Adrenal gland (tissue), 12 donors: Measurements from ENCODE around the gene FAM170B. TPM values are rescaled to one million over a fixed set of nuclear protein-coding genes. Genes with fewer than 3 reads are reported as not detected.

Experiments used
- DNase-seq, 7 donors: peaks; one replicate each; pipeline ENCODE4 v3.0.0-alpha.2; 2019 to 2020
- H3K27ac ChIP-seq, 5 donors: fragments of 200-600 bp; sonication (generic) in 4 of 5; 1 replicate in 3 of 5; 2 replicates in 2 of 5; pipeline versions ENCODE4 v1.5.1 to v1.8.0; 2016 to 2020; ENCODE audit warnings: mild to moderate bottlenecking in 1 of 5
- H3K27me3 ChIP-seq: fragments of 200-600 bp; 2 replicates; pipeline ENCODE4 v1.8.0; 2021
- H3K36me3 ChIP-seq, 2 donors: fragments of 200-600 bp; replicated peaks in 1 of 2; 1 replicate in 1 of 2; 2 replicates in 1 of 2; pipeline versions ENCODE4 v1.5.1 to v1.8.0; 2018 to 2022
- H3K4me1 ChIP-seq, 2 donors: fragments of 200-600 bp; replicated peaks in 1 of 2; 1 replicate in 1 of 2; 2 replicates in 1 of 2; pipeline versions ENCODE4 v1.5.1 to v1.8.0; 2018 to 2021
- H3K4me3 ChIP-seq, 4 donors: fragments of 200-600 bp; sonication (generic) in 3 of 4; one replicate each; pipeline ENCODE4 v1.5.1; 2016 to 2018
- H3K9me3 ChIP-seq, 3 donors: fragments of 200-600 bp; sonication (generic) in 1 of 3; replicated peaks in 1 of 3; 1 replicate in 2 of 3; 2 replicates in 1 of 3; pipeline versions ENCODE4 v1.5.1 to v1.8.0; 2016 to 2021
- POLR2A ChIP-seq, 2 donors: fragments of 450-650 bp; IDR thresholded peaks; one replicate each; pipeline ENCODE4 v1.6.1; 2017; ENCODE audit warnings: antibody characterized with exemption in 2 of 2, mild to moderate bottlenecking in 2 of 2, moderate library complexity in 1 of 2
- WGBS, 4 donors: extraction: QIAGEN DNeasy Blood & Tissue Kit in 2 of 4; methylation state at CpG; one replicate each; pipeline versions ENCODE4 v1.1.5 to v1.1.7; 2013 to 2017; 5-methylcytosine and 5-hydroxymethylcytosine counted together
- intact Hi-C, 2 donors: fragments of 100-400 bp; cut with DNase I; formaldehyde crosslinking; loops; one replicate each; pipeline versions ENCODE4 v1.14.1 to v1.15.0; 2022 to 2023
- polyA plus RNA-seq, 3 donors: library from polyadenylated mRNA; stranded (reverse); fragments of 200-250 nt in 2 of 3; fragments of 350-450 nt in 1 of 3; fragmentation: Illumina TruSeq in 1 of 3; extraction: RNeasy Lipid Tissue Mini Kit (QIAGEN cat#74804) in 1 of 3; gene quantifications; one replicate each; pipeline ENCODE4 v1.2.3, GENCODE V29; 2013 to 2014
- total RNA-seq, 9 donors: library from RNA; depleted of rRNA in 4 of 9; stranded (reverse); fragments of >200 nt in 4 of 9; fragments of 120-200 nt in 1 of 9; fragmentation: NEBNext Ultra II Directional in 1 of 9; extraction: Animal tissue kit (Norgen Biotek cat#: 25700) in 1 of 9; gene quantifications; one replicate each; pipeline versions ENCODE4 v1.1.0 to v1.2.4, GENCODE V29; 2013 to 2023
- TF ChIP-seq, protein P1 (sequence below), 6 experiments: fragments of 450-650 bp in 4 of 6; fragments of 200-600 bp in 2 of 6; sonication (generic) in 1 of 6; IDR thresholded peaks; 1 replicate in 5 of 6; 2 replicates in 1 of 6; pipeline versions ENCODE4 v1.5.1 to v1.8.0; 2016 to 2021; ENCODE audit warnings: antibody characterized with exemption in 6 of 6, mild to moderate bottlenecking in 2 of 6, moderate library complexity in 1 of 6
- donor health status: healthy with polysubstance abuse.
- donor health status: Bipolar disorder and iron deficiency.
- donor health status: DM: yes; HTN: yes; CAD: no.
- donor health status: DM: no; HTN: no; CAD: no.
- donor health status: DM: no; HTN: no; CAD: no.
- donor health status: DM: yes; HTN: yes; CAD: no.

FAM170B gene
- total and polyA plus RNA-seq, 12 donors: not detected

DNA sequence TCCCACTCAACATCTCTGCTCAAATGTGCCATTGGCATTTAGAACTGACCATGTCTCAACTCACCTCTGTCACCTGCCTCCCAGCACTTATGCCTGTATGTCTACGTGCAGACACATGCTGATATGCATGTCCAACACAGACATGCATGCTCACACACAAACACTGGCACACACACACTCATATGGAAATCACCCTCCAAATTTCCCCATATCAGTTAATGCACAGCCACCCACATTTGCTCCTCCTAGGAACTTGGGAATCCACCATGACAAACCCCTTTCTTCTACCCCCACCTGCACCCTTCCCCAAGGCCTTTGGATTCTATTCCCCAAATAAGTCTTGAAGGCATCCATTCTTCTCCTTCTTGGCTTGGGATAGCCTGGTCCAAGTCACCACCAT is 4.4 kb downstream of the FAM170B start:
- Histone ChIP-seq H3K36me3 (no peaks in the 10 kb centered on the region), H3K27me3 (no peaks in the 10 kb centered on the region), H3K4me3 (no peak overlapping the region), H3K4me1 (no peaks in the 10 kb centered on the region), H3K9me3 (no peaks in the 10 kb centered on the region), H3K27ac (no peak overlapping the region)
- no peak for TF ChIP-seq POLR2A (IDR thresholded peaks at IDR 0.05)
- TF ChIP-seq, protein P1, sequence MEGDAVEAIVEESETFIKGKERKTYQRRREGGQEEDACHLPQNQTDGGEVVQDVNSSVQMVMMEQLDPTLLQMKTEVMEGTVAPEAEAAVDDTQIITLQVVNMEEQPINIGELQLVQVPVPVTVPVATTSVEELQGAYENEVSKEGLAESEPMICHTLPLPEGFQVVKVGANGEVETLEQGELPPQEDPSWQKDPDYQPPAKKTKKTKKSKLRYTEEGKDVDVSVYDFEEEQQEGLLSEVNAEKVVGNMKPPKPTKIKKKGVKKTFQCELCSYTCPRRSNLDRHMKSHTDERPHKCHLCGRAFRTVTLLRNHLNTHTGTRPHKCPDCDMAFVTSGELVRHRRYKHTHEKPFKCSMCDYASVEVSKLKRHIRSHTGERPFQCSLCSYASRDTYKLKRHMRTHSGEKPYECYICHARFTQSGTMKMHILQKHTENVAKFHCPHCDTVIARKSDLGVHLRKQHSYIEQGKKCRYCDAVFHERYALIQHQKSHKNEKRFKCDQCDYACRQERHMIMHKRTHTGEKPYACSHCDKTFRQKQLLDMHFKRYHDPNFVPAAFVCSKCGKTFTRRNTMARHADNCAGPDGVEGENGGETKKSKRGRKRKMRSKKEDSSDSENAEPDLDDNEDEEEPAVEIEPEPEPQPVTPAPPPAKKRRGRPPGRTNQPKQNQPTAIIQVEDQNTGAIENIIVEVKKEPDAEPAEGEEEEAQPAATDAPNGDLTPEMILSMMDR (IDR thresholded peaks at IDR 0.05): no peak
- no peak for DNase-seq
- 91 to 97% (median 95%) methylated on average over 1 of the region's 1 CpG for WGBS, 4 donors
- intact Hi-C loops: no loop called here

GRCh38 chr10:49128854-49129253 is 5.0 kb downstream of the FAM170B start:
- Histone ChIP-seq H3K36me3 (no peaks in the 10 kb centered on the region), H3K9me3 (no peaks in the 10 kb centered on the region), H3K4me3 (no peak overlapping the region), H3K27me3 (no peaks in the 10 kb centered on the region), H3K4me1 (no peaks in the 10 kb centered on the region), H3K27ac (no peak overlapping the region)
- 79 to 86% (median 83%) methylated on average over 4 of the region's 4 CpGs for WGBS, 4 donors
- DNase-seq: no peak
- TF ChIP-seq POLR2A (IDR thresholded peaks at IDR 0.05): no peak
- TF ChIP-seq, protein P1 (IDR thresholded peaks at IDR 0.05): no peak
- intact Hi-C loops: no loop called here

GRCh38 chr10:49123981-49124950 is 9.6 kb downstream of the FAM170B start:
- H3K27ac ChIP-seq: no peak overlapping the region
- H3K4me3 ChIP-seq: no peak overlapping the region
- 74 to 86% (median 83%) methylated on average over 7 of the region's 7 CpGs for WGBS, 4 donors
- no peak for DNase-seq
- intact Hi-C loops: no loop called here
- no peaks in the 10 kb centered on the region for H3K27me3 ChIP-seq
- no peaks in the 10 kb centered on the region for H3K36me3 ChIP-seq
- H3K4me1 ChIP-seq: no peaks in the 10 kb centered on the region
- no peak for TF ChIP-seq POLR2A (IDR thresholded peaks at IDR 0.05)
- TF ChIP-seq, protein P1 (IDR thresholded peaks at IDR 0.05): no peak
- H3K9me3 ChIP-seq: no peaks in the 10 kb centered on the region

DNA sequence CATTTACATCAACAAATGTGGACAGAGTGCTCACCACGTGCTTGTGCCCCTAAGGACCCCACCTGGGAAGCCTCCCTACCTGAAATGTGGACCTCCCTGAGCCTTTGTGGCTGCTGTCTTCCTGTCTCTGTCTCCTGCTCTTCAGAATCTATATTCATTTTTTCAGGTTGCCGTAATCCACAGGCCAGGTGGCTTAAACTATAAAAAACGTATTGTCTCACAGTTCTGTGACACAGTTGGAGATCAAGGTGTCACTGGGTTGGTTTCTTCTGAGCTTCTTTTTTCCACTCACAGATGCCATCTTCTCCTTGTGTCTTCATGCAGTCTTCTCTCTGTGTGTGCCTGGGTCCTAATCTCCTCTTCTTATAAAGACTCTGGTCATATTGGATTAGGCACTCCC is 12.9 kb downstream of the FAM170B start:
- TF ChIP-seq, protein P1 (IDR thresholded peaks at IDR 0.05): no peak
- no peak for TF ChIP-seq POLR2A (IDR thresholded peaks at IDR 0.05)
- no peak overlapping the region for H3K27ac ChIP-seq
- H3K4me1 ChIP-seq: no peaks in the 10 kb centered on the region
- DNase-seq: no peak
- H3K4me3 ChIP-seq: no peak overlapping the region
- intact Hi-C loops: no loop called here
- H3K27me3 ChIP-seq: no peaks in the 10 kb centered on the region
- no peaks in the 10 kb centered on the region for H3K36me3 ChIP-seq
- WGBS, 4 donors: 86 to 94% (median 91%) methylated on average over 3 of the region's 3 CpGs
- H3K9me3 ChIP-seq: no peaks in the 10 kb centered on the region
